Measurements from ENCODE around the gene ECE2.

ECE2 gene

DNA sequence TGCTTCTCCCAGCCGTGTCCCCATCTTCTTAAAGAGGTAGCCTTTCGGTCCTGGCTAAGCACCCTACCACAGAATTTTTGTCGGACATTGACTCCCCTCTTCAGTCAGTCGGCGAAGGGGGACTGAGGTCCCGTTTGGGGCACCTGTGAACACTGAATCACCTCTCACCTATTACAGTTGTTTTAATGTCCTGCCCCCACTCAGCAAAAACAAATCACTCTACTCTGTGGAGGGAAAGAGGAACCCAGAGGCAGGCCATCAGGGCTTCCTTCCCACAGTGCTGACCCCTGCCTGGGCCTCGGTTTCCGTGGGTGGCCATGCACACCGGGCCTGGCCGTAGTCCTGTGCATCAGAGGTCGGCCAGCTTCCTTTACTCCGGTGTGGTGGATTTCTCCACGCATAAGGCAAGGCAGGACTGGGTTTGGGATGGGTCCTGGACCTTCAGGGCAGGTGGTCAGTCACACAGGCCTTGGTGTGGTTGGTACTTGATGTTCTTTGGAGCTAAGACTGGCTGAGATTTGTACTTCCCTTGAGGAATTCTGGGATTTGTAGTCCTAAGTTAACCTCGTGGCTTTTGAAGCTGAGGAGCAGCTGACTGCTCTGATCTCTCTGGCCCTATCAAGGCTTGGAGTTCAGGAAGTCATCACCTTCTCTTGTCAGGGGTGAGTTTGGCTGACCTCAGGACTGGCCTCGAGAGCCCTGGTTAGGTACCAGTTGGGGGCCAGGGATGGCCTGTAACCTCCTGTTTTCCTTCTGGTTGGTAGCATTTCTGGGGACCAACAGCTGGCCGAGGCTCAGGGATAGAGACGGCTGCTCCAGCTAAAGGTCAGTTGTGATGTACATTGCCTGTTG is 61.0 kb downstream of the ECE2 start (continued):
- TF ChIP-seq TSHZ1 (tag by site-specific recombination; IDR thresholded peaks at IDR 0.05; ENCODE audit: borderline replicate concordance): no peak
- no peak for TF ChIP-seq ZNF132 (tag by site-specific recombination; IDR thresholded peaks at IDR 0.05; ENCODE audit: borderline replicate concordance)
- peak; percentile 70; the same call in 1 of the 2 replicates for TF ChIP-seq GFI1B (tag by site-specific recombination; IDR thresholded peaks at IDR 0.05)
- peak; percentile 85 for TF ChIP-seq BCL11B (tag by site-specific recombination; IDR thresholded peaks at IDR 0.05; ENCODE audit: low read depth)
- TF ChIP-seq SETDB1 (IDR thresholded peaks at IDR 0.05; ENCODE audit: insufficient read length, low read length): no peak
- peak; percentile 26 for TF ChIP-seq ZBTB17 (tag by site-specific recombination; IDR thresholded peaks at IDR 0.05)
- no peak for TF ChIP-seq ZNF112 (tag by site-specific recombination; IDR thresholded peaks at IDR 0.05)
- TF ChIP-seq ZFP69B (tag by site-specific recombination; IDR thresholded peaks at IDR 0.05): no peak

DNA sequence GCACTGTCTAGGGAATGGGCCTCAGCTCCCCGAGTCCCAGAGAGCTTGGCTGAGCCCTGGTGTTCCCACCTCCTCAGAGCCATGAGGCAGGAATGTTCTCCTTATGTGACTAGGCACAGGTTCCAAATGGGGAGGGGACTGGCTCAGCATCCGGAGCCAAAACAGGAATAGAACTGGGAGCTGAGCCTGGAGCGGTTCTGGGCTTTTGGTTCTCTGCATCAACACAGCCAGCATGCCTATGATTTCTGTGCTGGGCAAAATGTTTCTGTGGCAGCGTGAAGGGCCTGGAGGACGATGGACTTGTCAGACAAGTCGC is 61.5 kb downstream of the ECE2 start, which contains the start of gene FAM131A:
FAM131A (plus strand) TSS at position 202 of the 316 bp plus-strand sequence; CDS start at position 233, 31 bp downstream.
- no peak for TF ChIP-seq ZNF175 (tag by site-specific recombination; IDR thresholded peaks at IDR 0.05)
- TF ChIP-seq, protein P1, sequence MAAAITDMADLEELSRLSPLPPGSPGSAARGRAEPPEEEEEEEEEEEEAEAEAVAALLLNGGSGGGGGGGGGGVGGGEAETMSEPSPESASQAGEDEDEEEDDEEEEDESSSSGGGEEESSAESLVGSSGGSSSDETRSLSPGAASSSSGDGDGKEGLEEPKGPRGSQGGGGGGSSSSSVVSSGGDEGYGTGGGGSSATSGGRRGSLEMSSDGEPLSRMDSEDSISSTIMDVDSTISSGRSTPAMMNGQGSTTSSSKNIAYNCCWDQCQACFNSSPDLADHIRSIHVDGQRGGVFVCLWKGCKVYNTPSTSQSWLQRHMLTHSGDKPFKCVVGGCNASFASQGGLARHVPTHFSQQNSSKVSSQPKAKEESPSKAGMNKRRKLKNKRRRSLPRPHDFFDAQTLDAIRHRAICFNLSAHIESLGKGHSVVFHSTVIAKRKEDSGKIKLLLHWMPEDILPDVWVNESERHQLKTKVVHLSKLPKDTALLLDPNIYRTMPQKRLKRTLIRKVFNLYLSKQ (tag by site-specific recombination; IDR thresholded peaks at IDR 0.05; ENCODE audit: borderline replicate concordance): no peak
- no peak for TF ChIP-seq ZNF629 (tag by site-specific recombination; IDR thresholded peaks at IDR 0.05)
- TF ChIP-seq, protein P2, sequence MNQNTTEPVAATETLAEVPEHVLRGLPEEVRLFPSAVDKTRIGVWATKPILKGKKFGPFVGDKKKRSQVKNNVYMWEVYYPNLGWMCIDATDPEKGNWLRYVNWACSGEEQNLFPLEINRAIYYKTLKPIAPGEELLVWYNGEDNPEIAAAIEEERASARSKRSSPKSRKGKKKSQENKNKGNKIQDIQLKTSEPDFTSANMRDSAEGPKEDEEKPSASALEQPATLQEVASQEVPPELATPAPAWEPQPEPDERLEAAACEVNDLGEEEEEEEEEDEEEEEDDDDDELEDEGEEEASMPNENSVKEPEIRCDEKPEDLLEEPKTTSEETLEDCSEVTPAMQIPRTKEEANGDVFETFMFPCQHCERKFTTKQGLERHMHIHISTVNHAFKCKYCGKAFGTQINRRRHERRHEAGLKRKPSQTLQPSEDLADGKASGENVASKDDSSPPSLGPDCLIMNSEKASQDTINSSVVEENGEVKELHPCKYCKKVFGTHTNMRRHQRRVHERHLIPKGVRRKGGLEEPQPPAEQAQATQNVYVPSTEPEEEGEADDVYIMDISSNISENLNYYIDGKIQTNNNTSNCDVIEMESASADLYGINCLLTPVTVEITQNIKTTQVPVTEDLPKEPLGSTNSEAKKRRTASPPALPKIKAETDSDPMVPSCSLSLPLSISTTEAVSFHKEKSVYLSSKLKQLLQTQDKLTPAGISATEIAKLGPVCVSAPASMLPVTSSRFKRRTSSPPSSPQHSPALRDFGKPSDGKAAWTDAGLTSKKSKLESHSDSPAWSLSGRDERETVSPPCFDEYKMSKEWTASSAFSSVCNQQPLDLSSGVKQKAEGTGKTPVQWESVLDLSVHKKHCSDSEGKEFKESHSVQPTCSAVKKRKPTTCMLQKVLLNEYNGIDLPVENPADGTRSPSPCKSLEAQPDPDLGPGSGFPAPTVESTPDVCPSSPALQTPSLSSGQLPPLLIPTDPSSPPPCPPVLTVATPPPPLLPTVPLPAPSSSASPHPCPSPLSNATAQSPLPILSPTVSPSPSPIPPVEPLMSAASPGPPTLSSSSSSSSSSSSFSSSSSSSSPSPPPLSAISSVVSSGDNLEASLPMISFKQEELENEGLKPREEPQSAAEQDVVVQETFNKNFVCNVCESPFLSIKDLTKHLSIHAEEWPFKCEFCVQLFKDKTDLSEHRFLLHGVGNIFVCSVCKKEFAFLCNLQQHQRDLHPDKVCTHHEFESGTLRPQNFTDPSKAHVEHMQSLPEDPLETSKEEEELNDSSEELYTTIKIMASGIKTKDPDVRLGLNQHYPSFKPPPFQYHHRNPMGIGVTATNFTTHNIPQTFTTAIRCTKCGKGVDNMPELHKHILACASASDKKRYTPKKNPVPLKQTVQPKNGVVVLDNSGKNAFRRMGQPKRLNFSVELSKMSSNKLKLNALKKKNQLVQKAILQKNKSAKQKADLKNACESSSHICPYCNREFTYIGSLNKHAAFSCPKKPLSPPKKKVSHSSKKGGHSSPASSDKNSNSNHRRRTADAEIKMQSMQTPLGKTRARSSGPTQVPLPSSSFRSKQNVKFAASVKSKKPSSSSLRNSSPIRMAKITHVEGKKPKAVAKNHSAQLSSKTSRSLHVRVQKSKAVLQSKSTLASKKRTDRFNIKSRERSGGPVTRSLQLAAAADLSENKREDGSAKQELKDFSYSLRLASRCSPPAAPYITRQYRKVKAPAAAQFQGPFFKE (tag by site-specific recombination; IDR thresholded peaks at IDR 0.05; ENCODE audit: borderline replicate concordance): no peak
- TF ChIP-seq ZNF341 (tag by site-specific recombination; IDR thresholded peaks at IDR 0.05; ENCODE audit: low read depth): no peak
- TF ChIP-seq ZNF18 (tag by site-specific recombination; IDR thresholded peaks at IDR 0.05): no peak
- no peaks in the 10 kb centered on the region for H3K4me1 ChIP-seq (ENCODE audit: control insufficient read depth, insufficient read depth, low read length)

More for the DNA sequence above, 61.5 kb downstream of the ECE2 start, which contains the start of gene FAM131A:
- Histone ChIP-seq H3K4me3 (ENCODE audit: low read depth, low read length) (peak within 1 kb of the TSS; percentile 86), H3K36me3 (ENCODE audit: control insufficient read depth in 2 of 2, insufficient read depth in 1 of 2, low read length in 2 of 2) (peaks cover 0 to 55% of the 10 kb centered on the region in 2 experiments; a peak in 1 of 3 replicates), H3K9me3 (ENCODE audit: control insufficient read depth, insufficient read depth, low read depth, low read length) (no peaks in the 10 kb centered on the region), H3K27ac (ENCODE audit: extremely low read depth, low read depth, low read length) (peak within 1 kb of the TSS; percentile 73; the same call in 1 of the 2 replicates)
- CTCF ChIA-PET: interaction anchor here (1.6 to 2.2 kb wide), 2 partner anchors 16 to 35 kb away, joined by 6 to 8 read pairs; no protein-coding TSS in a partner anchor
- POLR2A ChIA-PET: interaction anchor here (1.1 to 2.0 kb wide), 2 partner anchors 16 to 34 kb away, joined by 3 to 5 read pairs; no protein-coding TSS in a partner anchor

Data from HEK293 (cell line).